ENCODE data around the gene DZIP1L.

- TF ChIP-seq, protein P1, sequence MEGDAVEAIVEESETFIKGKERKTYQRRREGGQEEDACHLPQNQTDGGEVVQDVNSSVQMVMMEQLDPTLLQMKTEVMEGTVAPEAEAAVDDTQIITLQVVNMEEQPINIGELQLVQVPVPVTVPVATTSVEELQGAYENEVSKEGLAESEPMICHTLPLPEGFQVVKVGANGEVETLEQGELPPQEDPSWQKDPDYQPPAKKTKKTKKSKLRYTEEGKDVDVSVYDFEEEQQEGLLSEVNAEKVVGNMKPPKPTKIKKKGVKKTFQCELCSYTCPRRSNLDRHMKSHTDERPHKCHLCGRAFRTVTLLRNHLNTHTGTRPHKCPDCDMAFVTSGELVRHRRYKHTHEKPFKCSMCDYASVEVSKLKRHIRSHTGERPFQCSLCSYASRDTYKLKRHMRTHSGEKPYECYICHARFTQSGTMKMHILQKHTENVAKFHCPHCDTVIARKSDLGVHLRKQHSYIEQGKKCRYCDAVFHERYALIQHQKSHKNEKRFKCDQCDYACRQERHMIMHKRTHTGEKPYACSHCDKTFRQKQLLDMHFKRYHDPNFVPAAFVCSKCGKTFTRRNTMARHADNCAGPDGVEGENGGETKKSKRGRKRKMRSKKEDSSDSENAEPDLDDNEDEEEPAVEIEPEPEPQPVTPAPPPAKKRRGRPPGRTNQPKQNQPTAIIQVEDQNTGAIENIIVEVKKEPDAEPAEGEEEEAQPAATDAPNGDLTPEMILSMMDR (conservative IDR thresholded peaks at IDR 0.05; ENCODE audit: low read depth, low read length), result no peak
- no peak for TF ChIP-seq EZH2 (IDR thresholded peaks at IDR 0.05; ENCODE audit: low read length, unreplicated experiment)
- no peak for TF ChIP-seq EZH2phosphoT487 (IDR thresholded peaks at IDR 0.05; ENCODE audit: borderline replicate concordance, low read length)
Measured at GRCh38 chr3:138089091-138089490, 26.3 kb downstream of the DZIP1L start.

Data from PC-3 (cell line).